Neutrophil (primary cell): ENCODE measurements around the gene FYB1.

Experiments used
- H3K27ac ChIP-seq: fragments of 200-600 bp; sonication (generic); 2 replicates; pipeline ENCODE4 v1.5.1; 2016; ENCODE audit warnings: mild to moderate bottlenecking, moderate library complexity
- H3K27me3 ChIP-seq: fragments of 200-600 bp; sonication (generic); 2 replicates; pipeline ENCODE4 v1.6.0; 2016; ENCODE audit warnings: mild to moderate bottlenecking
- H3K36me3 ChIP-seq: fragments of 200-600 bp; sonication (generic); 2 replicates; pipeline ENCODE4 v1.5.1; 2017
- H3K4me1 ChIP-seq, 2 experiments: fragments of 200-600 bp in 1 of 2; sonication (generic) in 1 of 2; 1 replicate in 1 of 2; 2 replicates in 1 of 2; pipeline versions ENCODE4 v1.5.1 to v1.6.1; 2013 to 2016; ENCODE audit warnings: low read depth in 1 of 2, low read length in 1 of 2, mild to moderate bottlenecking in 1 of 2, moderate library complexity in 1 of 2; ENCODE audit not compliant: control insufficient read depth in 1 of 2, insufficient read depth in 1 of 2
- H3K4me3 ChIP-seq, 2 experiments: fragments of 200-600 bp in 1 of 2; sonication (generic) in 1 of 2; 1 replicate in 1 of 2; 2 replicates in 1 of 2; pipeline ENCODE4 v1.5.1; 2013 to 2016; ENCODE audit warnings: low read depth in 1 of 2, low read length in 1 of 2, mild to moderate bottlenecking in 1 of 2, moderate library complexity in 1 of 2
- H3K9me3 ChIP-seq: fragments of 200-600 bp; sonication (generic); 2 replicates; pipeline ENCODE4 v1.5.1; 2016
- CTCF ChIP-seq: fragments of 200-600 bp; sonication (generic); IDR thresholded peaks from 2 replicates; pipeline ENCODE4 v1.5.1; 2016; ENCODE audit warnings: antibody characterized with exemption

Gene FYB1

GRCh38 chr5:39120052-39120420 lies 99.3 kb downstream of the FYB1 start:
- H3K9me3 ChIP-seq = no peaks in the 10 kb centered on the region
- no peaks in the 10 kb centered on the region for H3K27me3 ChIP-seq
- H3K4me3 ChIP-seq = no peak overlapping the region
- H3K36me3 ChIP-seq = peaks cover 100% of the 10 kb centered on the region
- no peak for TF ChIP-seq CTCF
- no peaks in the 10 kb centered on the region for H3K4me1 ChIP-seq
- no peak overlapping the region for H3K27ac ChIP-seq

- TF ChIP-seq CTCF = no peak
- Histone ChIP-seq H3K27ac (no peak overlapping the region), H3K4me1 (no peaks in the 10 kb centered on the region), H3K4me3 (no peak overlapping the region), H3K9me3 (no peaks in the 10 kb centered on the region), H3K27me3 (no peaks in the 10 kb centered on the region), H3K36me3 (peaks cover 100% of the 10 kb centered on the region)
These were observed 99.8 kb downstream of the FYB1 start for GRCh38 chr5:39119404-39120051.

- Histone ChIP-seq H3K4me3 (no peak overlapping the region), H3K36me3 (peaks cover 100% of the 10 kb centered on the region), H3K4me1 (no peaks in the 10 kb centered on the region), H3K9me3 (no peaks in the 10 kb centered on the region), H3K27ac (no peak overlapping the region), H3K27me3 (no peaks in the 10 kb centered on the region)
- TF ChIP-seq CTCF = no peak
These were observed 100.7 kb downstream of the FYB1 start for GRCh38 chr5:39118638-39119037.

- TF ChIP-seq CTCF = no peak
- Histone ChIP-seq H3K4me3 (no peak overlapping the region), H3K27ac (no peak overlapping the region), H3K27me3 (no peaks in the 10 kb centered on the region), H3K9me3 (no peaks in the 10 kb centered on the region), H3K36me3 (peaks cover 100% of the 10 kb centered on the region), H3K4me1 (no peaks in the 10 kb centered on the region)
These were observed 102.0 kb downstream of the FYB1 start for GRCh38 chr5:39117401-39117800.

GRCh38 chr5:39116344-39117170 lies 102.8 kb downstream of the FYB1 start:
- H3K27ac ChIP-seq = no peak overlapping the region
- TF ChIP-seq CTCF = no peak
- H3K36me3 ChIP-seq = peaks cover 100% of the 10 kb centered on the region
- H3K9me3 ChIP-seq = no peaks in the 10 kb centered on the region
- H3K4me3 ChIP-seq = no peak overlapping the region
- H3K4me1 ChIP-seq = no peaks in the 10 kb centered on the region
- H3K27me3 ChIP-seq = no peaks in the 10 kb centered on the region
